GM19467 (cell line): ENCODE measurements around the gene BRD3OS.
A peak's percentile ranks its signal among the peaks of the same experiment; 100 is the strongest.

Source experiments
- ATAC-seq: cut with Tn5 transposase; IDR thresholded peaks from one replicate; pipeline ENCODE4 v1.9.1; 2021; ENCODE audit warnings: mild to moderate bottlenecking, moderate library complexity; ENCODE audit not compliant: unreplicated experiment

Gene BRD3OS

DNA sequence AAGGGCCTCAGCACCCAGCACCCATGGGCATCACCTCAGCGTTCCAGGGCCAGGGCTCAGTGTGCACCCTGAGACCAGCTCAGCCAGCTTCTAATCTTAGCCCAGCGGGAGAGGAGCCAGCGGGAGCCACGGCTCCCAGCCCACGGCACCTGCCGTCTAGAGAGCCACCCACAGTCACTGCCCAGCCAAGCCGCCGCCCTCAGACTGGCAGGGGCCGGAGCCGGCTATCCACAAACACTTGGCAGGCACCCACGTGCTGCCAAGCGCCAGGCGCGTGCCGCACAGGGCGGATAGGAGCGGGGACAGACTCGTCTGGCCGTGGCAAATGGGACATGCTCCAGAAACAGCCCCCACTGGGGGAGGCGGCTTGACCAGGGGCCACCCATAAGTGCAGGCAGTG, 24.0 kb downstream of the BRD3OS start:
- no peak for ATAC-seq

GRCh38 chr9:134049772-134050588, 24.7 kb downstream of the BRD3OS start:
- ATAC-seq: no peak

- ATAC-seq: no peak
Measured at GRCh38 chr9:134050726-134051125, 25.4 kb downstream of the BRD3OS start.

DNA sequence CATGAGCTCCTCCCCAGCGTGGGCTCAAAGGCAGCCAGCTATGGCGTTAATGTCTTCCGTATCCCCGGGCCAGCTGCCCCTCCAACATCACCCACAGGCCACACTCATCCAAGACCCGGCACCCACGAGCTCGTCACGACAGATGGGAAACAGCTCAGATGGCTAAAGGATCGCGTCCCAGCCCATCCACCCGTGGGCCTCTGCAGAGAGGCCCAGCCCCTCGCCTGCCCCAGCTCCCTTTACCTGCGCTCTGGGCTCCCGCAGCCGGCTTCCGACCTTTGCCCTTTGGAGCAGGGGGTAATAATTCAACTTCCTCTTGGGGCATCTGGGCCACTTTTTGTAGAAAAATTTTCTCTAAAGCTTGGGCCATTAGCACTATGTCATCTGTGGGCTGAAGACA, 26.0 kb downstream of the BRD3OS start:
- no peak for ATAC-seq

DNA sequence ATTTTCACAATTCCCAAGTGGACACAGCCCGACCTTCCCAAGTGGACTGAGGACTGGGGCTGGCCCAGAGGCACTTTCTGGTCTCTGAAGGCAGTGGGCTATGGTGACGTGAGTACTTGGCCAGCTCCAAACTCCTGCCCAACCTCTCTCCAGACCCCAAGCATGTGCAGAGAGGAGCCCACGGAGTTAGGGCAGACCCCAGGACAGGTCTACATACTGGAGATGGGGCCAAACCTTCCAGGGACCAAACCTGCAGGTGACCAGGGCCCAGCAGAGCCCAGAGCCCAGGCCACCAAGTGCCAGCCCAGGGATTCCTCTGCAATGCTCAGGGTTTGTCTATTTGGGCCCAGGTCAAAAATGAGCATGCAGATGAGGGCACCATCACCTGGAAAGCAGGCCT, 27.2 kb downstream of the BRD3OS start:
- ATAC-seq: no peak

DNA sequence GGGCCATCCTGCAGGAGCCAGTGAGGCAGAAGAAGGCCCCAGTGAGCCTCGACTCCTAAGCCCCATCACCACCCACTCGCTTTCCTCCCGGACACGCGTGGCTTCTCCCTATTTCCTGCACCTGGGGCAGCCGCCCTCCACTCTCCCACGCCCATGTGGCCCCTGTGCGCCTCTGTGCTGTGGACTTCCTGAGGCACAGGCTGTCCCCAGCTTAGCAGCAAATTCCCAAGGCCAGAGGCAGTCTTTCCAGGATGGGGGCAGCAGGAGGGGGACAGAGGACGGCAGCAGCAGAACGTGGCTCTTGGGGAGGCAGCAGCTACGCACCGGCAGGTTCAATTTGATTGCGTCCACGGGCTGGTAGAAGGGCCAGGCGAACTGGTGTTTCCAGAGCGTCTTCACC, 27.7 kb downstream of the BRD3OS start:
- no peak for ATAC-seq

DNA sequence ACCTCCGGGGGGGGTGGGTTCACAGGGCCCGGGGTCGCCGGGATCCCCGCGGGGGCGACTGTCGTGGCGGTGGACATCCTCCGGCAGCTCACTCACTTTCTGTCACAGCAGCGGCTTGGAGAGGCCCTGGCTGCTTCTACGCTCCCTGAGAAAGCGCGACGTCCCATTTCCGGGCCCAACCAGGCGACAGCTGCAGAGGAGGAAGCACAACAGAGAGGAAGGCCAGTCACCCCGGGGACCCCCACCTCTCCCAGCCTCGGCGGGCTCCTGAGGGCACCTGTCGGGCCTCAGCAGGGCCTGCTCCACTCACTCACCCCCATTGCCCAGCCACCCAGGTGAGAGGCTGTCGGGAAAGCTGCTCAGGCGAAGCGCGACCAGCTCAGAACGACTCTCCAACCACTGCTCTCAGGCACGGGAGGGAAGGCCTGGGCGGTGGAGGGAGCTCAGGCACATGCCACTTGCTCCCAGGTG, 28.2 kb downstream of the BRD3OS start:
- ATAC-seq: no peak

GRCh38 chr9:134053941-134054761, 28.9 kb downstream of the BRD3OS start:
- ATAC-seq: no peak

DNA sequence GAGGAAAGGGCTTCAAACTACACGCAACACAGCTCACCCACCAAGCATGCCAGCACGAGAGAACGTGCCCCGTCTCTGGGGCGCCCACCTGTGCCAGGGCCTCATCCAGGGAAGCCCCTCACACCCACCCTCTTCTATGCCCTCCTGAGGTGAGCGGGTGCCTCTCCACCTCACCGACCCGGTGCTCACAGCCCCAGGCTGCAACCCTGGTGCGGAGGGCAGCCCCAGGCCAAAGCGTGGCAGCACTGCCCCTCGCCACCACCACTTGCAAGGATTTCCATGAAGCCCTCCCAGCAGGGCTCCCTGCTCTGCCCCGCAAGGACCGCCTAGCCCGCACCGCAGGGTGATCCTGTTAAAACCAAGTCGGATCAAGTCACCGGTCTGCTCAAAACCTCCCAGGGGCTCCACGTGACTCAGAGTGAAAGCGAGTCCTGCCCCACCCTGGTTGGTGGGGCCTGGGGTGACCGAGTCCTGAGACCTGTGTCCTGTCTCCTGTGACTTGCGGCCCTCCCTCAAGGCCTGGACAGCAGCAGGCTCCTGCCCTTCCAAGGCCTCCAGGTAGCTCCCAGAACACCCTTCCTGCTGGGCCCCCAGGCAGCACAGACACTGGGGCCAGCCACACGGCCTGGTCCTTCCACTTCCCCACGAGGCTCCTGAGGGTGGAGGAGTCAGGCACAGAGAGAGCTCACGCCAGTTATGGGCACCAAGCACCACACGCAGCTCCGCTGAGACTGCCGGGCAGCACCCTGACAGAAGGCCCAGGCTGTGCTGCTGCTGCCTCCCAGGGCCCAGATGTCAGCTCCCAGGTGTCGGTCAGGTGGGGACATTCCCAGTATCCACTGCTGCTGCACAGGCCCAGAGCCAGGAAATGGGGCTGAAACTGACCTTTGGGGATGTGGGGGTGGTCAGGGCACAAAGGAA, 29.9 kb downstream of the BRD3OS start:
- no peak for ATAC-seq

DNA sequence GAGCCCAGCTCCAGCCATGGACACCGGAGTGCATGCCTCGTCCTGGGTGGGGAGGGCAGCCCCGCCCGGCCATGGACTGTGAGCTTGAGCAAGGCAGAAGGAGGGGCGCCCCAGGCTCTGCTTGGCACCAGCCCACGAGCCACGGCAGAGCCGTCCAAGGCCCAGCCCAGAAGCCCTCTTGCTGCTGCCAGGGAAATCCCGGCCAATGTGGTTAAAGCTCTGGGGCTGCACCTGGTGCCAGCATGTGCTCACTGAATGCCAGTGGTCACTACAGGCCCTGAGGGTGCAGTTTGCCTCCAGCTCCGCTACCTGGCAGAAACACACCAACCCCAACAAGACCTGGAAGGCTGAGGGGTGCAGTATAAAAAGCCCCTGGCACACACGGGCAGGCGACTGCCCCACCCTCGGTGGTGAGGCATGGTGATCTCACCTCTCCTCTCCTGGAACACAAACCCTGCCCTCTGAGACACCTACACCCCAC, 30.7 kb downstream of the BRD3OS start:
- no peak for ATAC-seq

DNA sequence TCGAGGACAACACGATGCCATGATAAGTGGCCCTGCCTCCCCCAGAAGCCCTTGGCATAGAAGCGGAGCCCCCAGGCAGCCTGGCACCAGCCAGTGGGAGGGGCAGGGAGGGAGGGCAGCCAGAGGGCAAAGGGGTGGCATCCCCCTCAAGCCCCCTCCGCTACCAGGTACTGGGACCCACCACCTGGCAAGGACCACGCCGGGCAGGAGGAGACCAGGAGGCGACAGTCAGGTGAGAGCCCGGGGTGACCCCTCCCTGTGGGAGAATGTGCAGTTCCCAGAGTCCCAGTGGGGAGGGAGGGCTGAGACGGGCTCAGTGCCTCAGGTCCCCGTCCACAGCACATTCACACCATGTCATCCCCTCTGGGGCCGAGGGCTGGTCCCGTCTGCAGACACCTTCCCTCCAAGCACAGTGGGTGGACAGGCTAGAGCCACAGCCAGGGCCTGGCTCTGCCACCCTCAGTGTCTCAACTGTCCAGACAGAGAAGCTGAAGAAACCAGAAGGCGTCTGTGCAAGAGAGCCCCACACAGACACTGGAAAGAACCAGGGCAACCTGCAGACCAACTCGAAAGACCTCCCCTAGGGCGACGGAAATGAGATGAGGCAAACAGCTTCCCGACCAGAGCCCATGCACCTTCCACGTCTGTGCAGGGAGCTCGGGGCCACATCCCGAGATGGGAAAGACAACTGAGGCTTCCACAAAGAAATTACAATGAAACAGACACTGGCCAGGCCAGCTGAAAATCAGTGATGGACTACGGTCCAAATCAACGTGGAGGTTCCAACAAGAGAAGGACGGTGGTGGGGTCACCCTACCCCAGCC, 31.4 kb downstream of the BRD3OS start:
- no peak for ATAC-seq

- no peak for ATAC-seq
Measured at GRCh38 chr9:134057307-134057657, 32.0 kb downstream of the BRD3OS start.

DNA sequence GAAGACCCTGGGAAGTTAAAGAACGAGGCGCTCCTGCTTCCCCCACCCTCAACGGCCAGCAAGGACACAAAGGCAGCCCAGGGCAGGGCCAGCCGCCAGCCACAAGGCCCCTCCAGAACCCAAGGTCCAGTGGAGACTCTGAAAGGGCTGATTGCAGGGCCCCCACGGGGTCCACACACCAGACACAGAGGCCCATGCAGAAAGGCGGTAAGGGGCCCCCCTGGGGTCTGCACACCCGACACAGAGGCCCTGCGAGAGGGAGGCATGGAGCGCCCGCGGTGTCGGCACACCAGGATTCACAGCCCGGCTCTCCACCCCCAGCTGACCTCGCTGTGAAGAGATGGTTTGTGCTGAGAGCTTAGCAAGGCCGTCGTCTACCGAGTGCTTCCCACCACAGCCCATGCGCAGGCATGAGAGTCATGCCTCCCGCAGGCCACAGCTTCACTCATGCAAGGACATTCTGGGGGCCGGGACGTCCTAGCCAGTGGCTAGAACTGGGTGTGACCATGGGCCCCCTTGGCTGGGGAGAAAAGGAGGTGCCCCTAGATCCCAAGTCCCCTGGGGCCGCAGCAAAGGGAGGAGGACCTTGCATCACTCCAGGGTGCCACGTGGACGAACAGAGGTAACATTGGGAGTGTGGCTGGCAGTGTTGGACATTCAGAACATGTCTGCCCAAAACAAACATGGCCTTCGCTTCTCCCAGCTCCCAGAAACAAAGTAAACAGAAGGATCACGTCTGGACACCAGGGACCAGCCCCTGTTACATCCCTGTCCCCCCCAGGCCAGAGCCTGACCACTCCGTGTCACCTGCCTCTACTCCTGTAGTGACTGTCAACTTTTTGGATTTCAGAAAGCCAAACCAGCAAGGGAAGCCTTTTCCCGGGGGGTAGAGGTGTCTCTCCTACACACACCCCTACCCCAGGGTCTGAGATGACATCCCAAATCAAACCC, 32.7 kb downstream of the BRD3OS start:
- no peak for ATAC-seq

DNA sequence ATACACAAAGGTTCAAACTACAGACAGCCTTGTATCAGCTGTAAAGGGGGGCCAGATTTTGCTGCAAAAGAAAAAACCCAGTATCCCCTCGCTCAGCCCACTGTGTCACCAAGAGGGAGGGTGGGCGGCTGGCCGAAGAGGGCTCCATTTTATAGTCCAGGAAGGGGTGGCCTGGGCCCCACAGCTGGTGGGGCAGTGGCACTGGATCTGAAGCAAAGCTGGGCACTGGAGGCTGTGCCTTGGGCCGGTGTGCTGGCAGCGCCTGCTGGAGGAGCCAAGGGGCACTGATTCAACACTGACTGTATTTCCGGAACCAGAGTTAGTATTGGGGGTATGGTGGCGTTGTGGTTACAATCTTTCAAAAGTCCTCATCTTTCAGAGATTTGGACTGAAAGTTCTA, 33.4 kb downstream of the BRD3OS start:
- no peak for ATAC-seq

- ATAC-seq: no peak
Measured at GRCh38 chr9:134059188-134059641, 33.9 kb downstream of the BRD3OS start.

GRCh38 chr9:134059661-134060395, 34.5 kb downstream of the BRD3OS start:
- peak; percentile 69 for ATAC-seq

DNA sequence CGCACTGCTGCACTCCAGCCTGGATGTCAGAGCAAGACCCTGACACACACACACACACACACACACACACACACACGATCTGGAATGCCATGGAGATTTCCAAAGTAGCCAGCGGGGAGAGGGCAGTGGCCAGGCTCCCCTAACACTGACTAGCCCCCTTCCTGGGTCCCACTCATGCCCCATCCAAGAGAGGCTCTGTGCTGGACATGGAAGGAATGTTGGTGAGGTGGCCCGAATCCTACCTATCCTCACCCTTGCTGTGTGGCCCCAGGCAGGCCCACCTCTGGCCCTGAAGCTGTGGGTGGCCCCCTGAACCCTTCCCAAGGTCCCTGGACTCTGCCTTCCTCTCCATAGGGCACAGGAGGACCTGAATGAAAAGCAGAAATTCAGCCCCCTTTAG, 35.3 kb downstream of the BRD3OS start:
- ATAC-seq: no peak

DNA sequence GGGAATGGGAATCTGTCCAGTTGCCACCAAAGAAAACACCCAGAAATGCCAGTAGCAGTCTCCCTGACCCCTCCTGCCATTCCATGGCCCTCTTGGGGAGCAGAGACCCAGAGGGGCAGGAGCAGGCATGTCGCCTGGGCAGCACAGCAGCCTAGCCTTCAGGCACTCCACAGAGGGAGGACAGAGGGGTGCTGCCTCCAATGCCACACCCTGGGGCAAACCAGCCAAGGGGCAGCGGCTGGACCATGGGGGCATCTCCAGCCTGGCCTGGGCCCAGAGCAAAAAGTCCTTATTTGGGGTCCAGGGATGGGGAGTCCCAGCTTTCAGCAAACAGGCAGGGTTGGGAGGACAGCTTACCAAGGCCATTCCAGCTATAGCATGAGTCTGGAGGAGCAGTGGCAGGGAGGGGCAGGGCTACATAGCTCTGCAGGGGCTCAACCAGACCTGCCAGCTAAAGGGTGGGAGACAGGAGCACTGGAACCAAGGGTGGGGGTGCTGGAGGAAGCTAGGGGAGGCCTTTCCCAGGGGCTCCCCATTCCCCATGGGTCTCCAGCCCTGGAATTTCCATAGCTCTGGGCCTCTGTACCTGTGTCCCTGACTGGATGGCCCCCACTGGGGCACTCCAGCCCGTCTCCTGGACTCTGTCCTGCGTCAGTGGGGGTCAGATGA, 35.9 kb downstream of the BRD3OS start:
- no peak for ATAC-seq
